ENCODE measurements around the gene EMX2. TPM values are rescaled to one million over a fixed set of nuclear protein-coding genes. Genes with fewer than 3 reads are reported as not detected.

The EMX2 gene
- total and polyA plus RNA-seq, 12 donors: 0.11 to 0.72 (median 0.51) TPM; not detected in 7

- Histone ChIP-seq H3K27me3 (peaks cover 93% of the 10 kb centered on the region), H3K4me3 (peak overlapping the region in 2 of 4 donors; percentile 9 to 51), H3K9me3 (replicated peaks in 1 of 3) (no peaks in the 10 kb centered on the region), H3K36me3 (replicated peaks in 1 of 2) (no peaks in the 10 kb centered on the region), H3K4me1 (replicated peaks in 1 of 2) (peaks cover 26 to 30% of the 10 kb centered on the region in 2 donors), H3K27ac (peak overlapping the region in 1 of 5 donors; percentile 39)
- peak in 1 of 7 donors; percentile 11 for DNase-seq
- no peak for TF ChIP-seq CTCF (IDR thresholded peaks at IDR 0.05)
- TF ChIP-seq POLR2A (IDR thresholded peaks at IDR 0.05): no peak
- WGBS, 4 donors: 1 to 5% (median 2%) methylated on average over 8 to 90 of the region's 90 CpGs
- intact Hi-C loops (cut with DNase I): no loop called here
These were observed 868 bp downstream of the EMX2 start for GRCh38 chr10:117543225-117544003.

- Histone ChIP-seq H3K4me1 (replicated peaks in 1 of 2) (peaks cover 26 to 30% of the 10 kb centered on the region in 2 donors), H3K27me3 (peaks cover 90% of the 10 kb centered on the region), H3K4me3 (peak overlapping the region in 2 of 4 donors; percentile 9 to 51), H3K36me3 (replicated peaks in 1 of 2) (no peaks in the 10 kb centered on the region), H3K27ac (no peak overlapping the region), H3K9me3 (replicated peaks in 1 of 3) (no peaks in the 10 kb centered on the region)
- 3 to 6% (median 3%) methylated on average over 31 to 41 of the region's 41 CpGs for WGBS, 4 donors
- TF ChIP-seq CTCF (IDR thresholded peaks at IDR 0.05): no peak
- TF ChIP-seq POLR2A (IDR thresholded peaks at IDR 0.05): no peak
- DNase-seq: no peak
- intact Hi-C loops (cut with DNase I): no loop called here
These were observed 1.6 kb downstream of the EMX2 start for GRCh38 chr10:117544004-117544701.

GRCh38 chr10:117544711-117545140 is 2.2 kb downstream of the EMX2 start:
- Histone ChIP-seq H3K9me3 (replicated peaks in 1 of 3) (no peaks in the 10 kb centered on the region), H3K27ac (no peak overlapping the region), H3K4me1 (replicated peaks in 1 of 2) (peaks cover 26 to 30% of the 10 kb centered on the region in 2 donors), H3K36me3 (replicated peaks in 1 of 2) (no peaks in the 10 kb centered on the region), H3K27me3 (peaks cover 91% of the 10 kb centered on the region), H3K4me3 (peak overlapping the region in 2 of 4 donors; percentile 9 to 51)
- TF ChIP-seq POLR2A (IDR thresholded peaks at IDR 0.05) (no peak), CTCF (IDR thresholded peaks at IDR 0.05) (no peak)
- 2 to 6% (median 4%) methylated on average over 7 to 29 of the region's 29 CpGs for WGBS, 4 donors
- no peak for DNase-seq
- intact Hi-C loops (cut with DNase I): no loop called here

Measured in adrenal gland (tissue), 12 donors.